IMR-90 (cell line): ENCODE results near the gene TTC29. TPM values are rescaled to one million over a fixed set of nuclear protein-coding genes. Genes with fewer than 3 reads are reported as not detected.

Experiments
- ATAC-seq: fragments of 200-7000 bp; cut with Tn5 transposase; 2 replicates; pipeline ENCODE4 v1.9.1; 2020; ENCODE audit warnings: low read depth, mild to moderate bottlenecking, moderate library complexity
- BruUV-seq: library from RNA; stranded (reverse); fragments of 400-500 nt; replicated peaks from 2 replicates; lab custom pipeline; 2021; lab: Mats Ljungman, UMichigan
- CTCF ChIA-PET: fragments of 300-600 bp; formaldehyde crosslinking; extraction: SDS; loops from one replicate; lab custom pipeline; 2021; ENCODE audit warnings: antibody characterized with exemption; lab: Yijun Ruan, JAX
- POLR2A ChIA-PET: fragments of 300-600 bp; sonication (Branson Sonifier 250); formaldehyde crosslinking; loops from one replicate; lab custom pipeline; 2022; ENCODE audit warnings: antibody characterized with exemption; ENCODE audit not compliant: unreplicated experiment; lab: Charles Lee
- DNase-seq: peaks from one replicate; pipeline ENCODE4 v3.0.0; 2013
- H2AFZ ChIP-seq: replicated peaks from 2 replicates; pipeline ENCODE3; 2013; ENCODE audit warnings: low read length, mild to moderate bottlenecking; ENCODE audit not compliant: poor library complexity
- H2AK5ac ChIP-seq: 2 replicates; pipeline ENCODE4 v1.6.1; 2013; ENCODE audit warnings: low read depth, low read length, inconsistent platforms
- H2AK9ac ChIP-seq: replicated peaks from 2 replicates; pipeline ENCODE3; 2013; ENCODE audit warnings: mild to moderate bottlenecking, low read depth, low read length, moderate library complexity; ENCODE audit not compliant: poor library complexity
- H2BK120ac ChIP-seq: 2 replicates; pipeline ENCODE4 v1.6.1; 2013; ENCODE audit warnings: low read depth, low read length, inconsistent platforms
- H2BK15ac ChIP-seq: 3 replicates; pipeline ENCODE4 v1.6.1; 2013; ENCODE audit warnings: low read depth, low read length, inconsistent platforms
- H2BK20ac ChIP-seq: 2 replicates; pipeline ENCODE4 v1.6.1; 2013; ENCODE audit warnings: low read depth, mild to moderate bottlenecking, inconsistent platforms, low read length, moderate library complexity
- H2BK5ac ChIP-seq: 2 replicates; pipeline ENCODE4 v1.6.1; 2013; ENCODE audit warnings: mild to moderate bottlenecking, low read depth, low read length, inconsistent platforms; ENCODE audit not compliant: poor library complexity, severe bottlenecking
- H3K14ac ChIP-seq: replicated peaks from 2 replicates; pipeline ENCODE4 v1.6.1; 2013; ENCODE audit warnings: low read depth, low read length, inconsistent platforms
- H3K18ac ChIP-seq: 2 replicates; pipeline ENCODE4 v1.6.1; 2013; ENCODE audit warnings: low read depth, low read length, control low read depth
- H3K23ac ChIP-seq: 2 replicates; pipeline ENCODE4 v1.6.1; 2013; ENCODE audit warnings: low read depth, low read length, inconsistent platforms
- H3K27ac ChIP-seq: 2 replicates; pipeline ENCODE4 v1.5.1; 2013; ENCODE audit warnings: mild to moderate bottlenecking, control low read depth, low read length; ENCODE audit not compliant: insufficient read depth
- H3K27me3 ChIP-seq: 2 replicates; pipeline ENCODE4 v1.6.1; 2013; ENCODE audit warnings: low read length; ENCODE audit not compliant: control insufficient read depth, insufficient read depth
- H3K36me3 ChIP-seq: 2 replicates; pipeline ENCODE4 v1.6.1; 2013; ENCODE audit warnings: low read length, mixed read lengths; ENCODE audit not compliant: control insufficient read depth, insufficient read depth
- H3K4ac ChIP-seq: 2 replicates; pipeline ENCODE4 v1.6.1; 2013; ENCODE audit warnings: low read depth, low read length, inconsistent platforms
- H3K4me1 ChIP-seq: 2 replicates; pipeline ENCODE4 v1.6.1; 2013; ENCODE audit warnings: low read length, mixed read lengths; ENCODE audit not compliant: control insufficient read depth, insufficient read depth
- H3K4me2 ChIP-seq: 2 replicates; pipeline ENCODE4 v1.6.1; 2013; ENCODE audit warnings: low read depth, mild to moderate bottlenecking, control low read depth, low read length, moderate library complexity
- H3K4me3 ChIP-seq: 2 replicates; pipeline ENCODE4 v1.5.1; 2013; ENCODE audit warnings: low read depth, mild to moderate bottlenecking, control low read depth, low read length, moderate library complexity; ENCODE audit not compliant: insufficient read depth
- H3K56ac ChIP-seq: 2 replicates; pipeline ENCODE4 v1.6.1; 2013; ENCODE audit warnings: low read length, inconsistent platforms; ENCODE audit not compliant: insufficient read depth; ENCODE audit errors: extremely low read depth
- H3K79me1 ChIP-seq, 2 experiments: 2 replicates each; pipeline ENCODE4 v1.6.1; 2013; ENCODE audit warnings: low read length in 2 of 2, inconsistent platforms in 1 of 2, low read depth in 1 of 2
- H3K9ac ChIP-seq: 2 replicates; pipeline ENCODE4 v1.6.1; 2013; ENCODE audit warnings: low read depth, low read length, control low read depth
- H3K9me1 ChIP-seq: 2 replicates; pipeline ENCODE4 v1.6.1; 2013; ENCODE audit warnings: low read length, inconsistent platforms; ENCODE audit not compliant: insufficient read depth
- H3K9me3 ChIP-seq: 2 replicates; pipeline ENCODE4 v1.6.1; 2013; ENCODE audit warnings: low read length; ENCODE audit not compliant: control insufficient read depth, insufficient read depth
- H4K20me1 ChIP-seq: 2 replicates; pipeline ENCODE4 v1.6.1; 2013; ENCODE audit warnings: low read length, inconsistent platforms; ENCODE audit not compliant: insufficient read depth
- H4K5ac ChIP-seq: 2 replicates; pipeline ENCODE4 v1.6.1; 2013; ENCODE audit warnings: mild to moderate bottlenecking, low read depth, low read length, control low read depth
- H4K8ac ChIP-seq, 2 experiments: 2 replicates each; pipeline ENCODE4 v1.6.1; 2013; ENCODE audit warnings: low read depth in 2 of 2, low read length in 2 of 2, control low read depth in 1 of 2, inconsistent platforms in 1 of 2
- H4K91ac ChIP-seq: 2 replicates; pipeline ENCODE4 v1.6.1; 2013; ENCODE audit warnings: low read depth, low read length, inconsistent platforms; ENCODE audit not compliant: insufficient read depth
- CEBPB ChIP-seq: IDR thresholded peaks from 2 replicates; pipeline ENCODE4 v1.6.1; 2012; ENCODE audit warnings: low read depth, low read length, improper control_type of control experiment
- CTCF ChIP-seq: conservative IDR thresholded peaks from 2 replicates; pipeline ENCODE4 v1.5.1; 2012; ENCODE audit warnings: mild to moderate bottlenecking, low read depth, low read length, improper control_type of control experiment
- MAZ ChIP-seq: IDR thresholded peaks from 2 replicates; pipeline ENCODE4 v1.6.1; 2012; ENCODE audit warnings: low read depth, mild to moderate bottlenecking, low read length, improper control_type of control experiment, moderate library complexity, borderline replicate concordance
- NFE2L2 ChIP-seq: fragments of 150-350 bp; IDR thresholded peaks from 2 replicates; pipeline ENCODE4 v1.6.1; 2016; ENCODE audit warnings: low read depth, mild to moderate bottlenecking, low read length
- POLR2A ChIP-seq: IDR thresholded peaks from 2 replicates; pipeline ENCODE4 v1.6.1; 2012; ENCODE audit warnings: mild to moderate bottlenecking, low read depth, low read length
- RAD21 ChIP-seq: IDR thresholded peaks from 2 replicates; pipeline ENCODE4 v1.6.1; 2012; ENCODE audit warnings: low read length, improper control_type of control experiment
- RCOR1 ChIP-seq: IDR thresholded peaks from 2 replicates; pipeline ENCODE4 v1.6.1; 2012; ENCODE audit warnings: mild to moderate bottlenecking, low read length, improper control_type of control experiment; ENCODE audit not compliant: insufficient replicate concordance
- RFX5 ChIP-seq: IDR thresholded peaks from 2 replicates; pipeline ENCODE4 v1.8.0; 2012; ENCODE audit warnings: low read depth, mild to moderate bottlenecking, low read length, moderate library complexity
- USF2 ChIP-seq: fragments of 150-350 bp; IDR thresholded peaks from 2 replicates; pipeline ENCODE4 v1.6.1; 2017; ENCODE audit warnings: mild to moderate bottlenecking, antibody characterized with exemption, low read length, low read depth
- WGBS, 2 experiments: methylation state at CpG; one replicate each; pipeline versions ENCODE4 v1.1.5 to v1.1.7; 2013; ENCODE audit warnings: missing lambda C conversion rate in 2 of 2; ENCODE audit not compliant: insufficient read length in 1 of 2; ENCODE audit errors: extremely low coverage in 2 of 2; 5-methylcytosine and 5-hydroxymethylcytosine counted together
- dilution Hi-C: fragments of 300-500 bp; cut with HindIII; formaldehyde crosslinking; loops from one replicate; pipeline ENCODE4 v1.14.3; 2018; ENCODE audit warnings: low sequenced_read_pairs; ENCODE audit not compliant: unreplicated experiment
- in situ Hi-C: fragments of 300-500 bp; cut with MboI; formaldehyde crosslinking; loops from 3 replicates; pipeline ENCODE4 v1.14.3; 2019; ENCODE audit warnings: low sequenced_read_pairs, inconsistent platforms, mixed read lengths
- intact Hi-C: fragments of 100-400 bp; cut with micrococcal nuclease; formaldehyde crosslinking; loops from 2 replicates; pipeline ENCODE4 v1.10.0; 2022
- polyA plus RNA-seq, 3 experiments: library from polyadenylated mRNA; depleted of rRNA; stranded (reverse); fragments of >200 nt; gene quantifications; 2 replicates each; pipeline ENCODE4 v1.2.3, GENCODE V29; 2012; ENCODE audit warnings: low replicate concordance in 1 of 3
- total RNA-seq: library from RNA; depleted of rRNA; stranded (reverse); fragments of >200 nt; gene quantifications from 2 replicates; pipeline ENCODE4 v1.2.3, GENCODE V29; 2012

TTC29 gene
- total and polyA plus RNA-seq, 2 of the 4 experiments (the other 2 are of a cell fraction), result not detected

GRCh38 chr4:146981651-146982050, 36.0 kb upstream of the TTC29 start:
- peak; percentile 81 for ATAC-seq
- in situ Hi-C loops, result no loop called here
- Histone ChIP-seq H3K4me1 (no peaks in the 10 kb centered on the region), H2AK5ac (no peak overlapping the region), H2BK120ac (no peak overlapping the region), H3K9ac (no peak overlapping the region), H2BK15ac (no peak overlapping the region), H4K8ac (no peak overlapping the region), H3K79me1 (no peaks in the 10 kb centered on the region), H3K36me3 (no peaks in the 10 kb centered on the region), H4K91ac (no peak overlapping the region), H3K4me2 (no peak overlapping the region), H3K4ac (no peak overlapping the region), H3K18ac (no peak overlapping the region), H3K4me3 (no peak overlapping the region), H3K23ac (no peak overlapping the region), H4K5ac (no peak overlapping the region), H3K9me3 (no peaks in the 10 kb centered on the region), H3K9me1 (no peaks in the 10 kb centered on the region), H3K27me3 (no peaks in the 10 kb centered on the region; the same call in 1 of the 2 replicates), H2AFZ (no peak overlapping the region), H2BK5ac (no peak overlapping the region), H4K20me1 (no peaks in the 10 kb centered on the region), H2AK9ac (no peak overlapping the region), H3K27ac (no peak overlapping the region), H3K56ac (no peak overlapping the region), H3K14ac (no peak overlapping the region), H2BK20ac (no peak overlapping the region)
- POLR2A ChIA-PET, result no interaction called here
- dilution Hi-C loops, result no loop called here
- CTCF ChIA-PET, result no interaction called here
- peak; percentile 1 for DNase-seq
- intact Hi-C loops, result no loop called here
- TF ChIP-seq USF2 (no peak), CEBPB (no peak), POLR2A (no peak), NFE2L2 (no peak), RFX5 (no peak), MAZ (no peak), RCOR1 (no peak), RAD21 (no peak), CTCF (no peak)
- WGBS, 2 experiments, result no CpG with 5 or more reads among the region's 4 CpGs
- no TSS peak for BruUV-seq
